ENCODE measurements around the gene SPON1.
"Not testable (repeated sequence)": the region's sequence is repeated elsewhere in the genome, so short reads cannot be mapped to it uniquely, and the experiment has no call there.

SPON1 gene

GRCh38 chr11:14042686-14043465 is 80.4 kb downstream of the SPON1 start:
- no peak for DNase-seq

- DNase-seq: no peak
Observed at GRCh38 chr11:14044916-14045315, 82.4 kb downstream of the SPON1 start.

GRCh38 chr11:14045417-14045816 is 82.9 kb downstream of the SPON1 start:
- no peak for DNase-seq

GRCh38 chr11:14052198-14052597 is 89.7 kb downstream of the SPON1 start:
- DNase-seq: no peak

GRCh38 chr11:14054116-14055107 is 91.9 kb downstream of the SPON1 start:
- DNase-seq: no peak

GRCh38 chr11:14055936-14056335 is 93.4 kb downstream of the SPON1 start:
- no peak for DNase-seq

- no peak for DNase-seq
Observed at GRCh38 chr11:14058061-14058460, 95.5 kb downstream of the SPON1 start.

GRCh38 chr11:14059491-14059890 is 97.0 kb downstream of the SPON1 start:
- DNase-seq: no peak

GRCh38 chr11:14061721-14062120 is 99.2 kb downstream of the SPON1 start:
- DNase-seq: no peak

- DNase-seq: no peak
Observed at GRCh38 chr11:14065141-14065540, 102.6 kb downstream of the SPON1 start.

GRCh38 chr11:14065681-14066080 is 103.2 kb downstream of the SPON1 start:
- no peak for DNase-seq

GRCh38 chr11:14067686-14068085 is 105.2 kb downstream of the SPON1 start:
- DNase-seq: no peak

- no peak for DNase-seq
Observed at GRCh38 chr11:14070896-14071295, 108.4 kb downstream of the SPON1 start.

- DNase-seq: no peak
Observed at GRCh38 chr11:14073849-14074476, 111.4 kb downstream of the SPON1 start.

GRCh38 chr11:14075118-14076078 is 112.9 kb downstream of the SPON1 start:
- DNase-seq: no peak

- no peak for DNase-seq
Observed at GRCh38 chr11:14079011-14079410, 116.5 kb downstream of the SPON1 start.

GRCh38 chr11:14079797-14080196 is 117.3 kb downstream of the SPON1 start:
- no peak for DNase-seq

- DNase-seq: no peak
Observed at GRCh38 chr11:14081581-14082231, 119.2 kb downstream of the SPON1 start.

- DNase-seq: no peak
Observed at GRCh38 chr11:14082338-14082737, 119.8 kb downstream of the SPON1 start.

- not testable (repeated sequence) for DNase-seq
Observed at GRCh38 chr11:14088861-14089260, 126.3 kb downstream of the SPON1 start.

GRCh38 chr11:14089690-14090462 is 127.4 kb downstream of the SPON1 start:
- DNase-seq: no peak
